ENCODE measurements around the gene PLEKHG4B. TPM values are rescaled to one million over a fixed set of nuclear protein-coding genes. Genes with fewer than 3 reads are reported as not detected.
"Not testable (repeated sequence)": the region's sequence is repeated elsewhere in the genome, so short reads cannot be mapped to it uniquely, and the experiment has no call there.

PLEKHG4B gene
- total RNA-seq, 4 donors from 2014 or later, result 5.5 to 10.9 (median 7.1) TPM

- H3K27ac ChIP-seq, result no peak overlapping the region
- TF ChIP-seq POLR2A (IDR thresholded peaks at IDR 0.05), result no peak
- TF ChIP-seq CTCF (IDR thresholded peaks at IDR 0.05), result no peak
Observed at GRCh38 chr5:206406-206805, 114.4 kb downstream of the PLEKHG4B start.

GRCh38 chr5:206927-207536 is 115.1 kb downstream of the PLEKHG4B start:
- no peak for DNase-seq
- WGBS, 2 donors, result 83 to 90% methylated on average over 8 of the region's 8 CpGs
- no peaks in the 10 kb centered on the region for H3K4me1 ChIP-seq
- no peaks in the 10 kb centered on the region for H3K9me3 ChIP-seq
- H3K27ac ChIP-seq, result no peak overlapping the region
- TF ChIP-seq CTCF (IDR thresholded peaks at IDR 0.05) (no peak), POLR2A (IDR thresholded peaks at IDR 0.05) (no peak)
- intact Hi-C loops (cut with DNase I), result no loop called here
- H3K36me3 ChIP-seq, result peaks cover 7 to 19% of the 10 kb centered on the region in 2 donors
- H3K27me3 ChIP-seq, result no peaks in the 10 kb centered on the region
- no peak overlapping the region for H3K4me3 ChIP-seq (replicated peaks in 1 of 3)

More at GRCh38 chr5:206406-206805, 114.4 kb downstream of the PLEKHG4B start:
- DNase-seq, result no peak
- Histone ChIP-seq H3K36me3 (peaks cover 7 to 19% of the 10 kb centered on the region in 2 donors), H3K9me3 (no peaks in the 10 kb centered on the region), H3K27me3 (no peaks in the 10 kb centered on the region), H3K4me3 (replicated peaks in 1 of 3) (no peak overlapping the region), H3K4me1 (no peaks in the 10 kb centered on the region)
- WGBS, 2 donors, result 72 to 77% methylated on average over 11 of the region's 11 CpGs
- intact Hi-C loops (cut with DNase I), result no loop called here

- intact Hi-C loops (cut with DNase I), result no loop called here
- Histone ChIP-seq H3K4me1 (no peaks in the 10 kb centered on the region), H3K4me3 (replicated peaks in 1 of 3) (no peak overlapping the region), H3K27me3 (no peaks in the 10 kb centered on the region), H3K9me3 (no peaks in the 10 kb centered on the region), H3K36me3 (peaks cover 7 to 19% of the 10 kb centered on the region in 2 donors), H3K27ac (no peak overlapping the region)
- DNase-seq, result no peak
- 74 to 76% methylated on average over 14 of the region's 14 CpGs for WGBS, 2 donors
- TF ChIP-seq CTCF (IDR thresholded peaks at IDR 0.05), result no peak
- no peak for TF ChIP-seq POLR2A (IDR thresholded peaks at IDR 0.05)
Observed at GRCh38 chr5:207599-207998, 115.6 kb downstream of the PLEKHG4B start.

GRCh38 chr5:208449-209114 is 116.6 kb downstream of the PLEKHG4B start:
- Histone ChIP-seq H3K9me3 (no peaks in the 10 kb centered on the region), H3K27ac (no peak overlapping the region), H3K36me3 (peaks cover 7 to 14% of the 10 kb centered on the region in 2 donors), H3K27me3 (no peaks in the 10 kb centered on the region), H3K4me1 (no peaks in the 10 kb centered on the region), H3K4me3 (replicated peaks in 1 of 3) (no peak overlapping the region)
- DNase-seq, result no peak
- intact Hi-C loops (cut with DNase I), result no loop called here
- TF ChIP-seq POLR2A (IDR thresholded peaks at IDR 0.05) (no peak), CTCF (IDR thresholded peaks at IDR 0.05) (no peak)
- WGBS, 2 donors, result 83 to 84% methylated on average over 11 to 14 of the region's 15 CpGs

- H3K36me3 ChIP-seq, result no peaks in the 10 kb centered on the region
- no peak for DNase-seq
- WGBS, 2 donors, result 95% methylated on average over 12 of the region's 12 CpGs
- no peaks in the 10 kb centered on the region for H3K9me3 ChIP-seq
- no peak overlapping the region for H3K27ac ChIP-seq
- no peak overlapping the region for H3K4me3 ChIP-seq (replicated peaks in 1 of 3)
- peaks cover 0 to 4% of the 10 kb centered on the region in 2 donors for H3K4me1 ChIP-seq
- intact Hi-C loops (cut with DNase I), result no loop called here
- no peaks in the 10 kb centered on the region for H3K27me3 ChIP-seq
- TF ChIP-seq CTCF (IDR thresholded peaks at IDR 0.05) (no peak), POLR2A (IDR thresholded peaks at IDR 0.05) (no peak)
Observed at GRCh38 chr5:213803-214395, 121.9 kb downstream of the PLEKHG4B start.

GRCh38 chr5:215256-215655 is 123.3 kb downstream of the PLEKHG4B start:
- H3K36me3 ChIP-seq; H3K4me3 ChIP-seq (replicated peaks in 1 of 3); intact Hi-C loops (cut with DNase I); H3K9me3 ChIP-seq; DNase-seq; H3K27ac ChIP-seq; H3K27me3 ChIP-seq: not testable (repeated sequence)
- peaks cover 0 to 12% of the 10 kb centered on the region in 2 donors for H3K4me1 ChIP-seq
- WGBS, 2 donors, result 75 to 83% methylated on average over 1 to 2 of the region's 2 CpGs

- H3K36me3 ChIP-seq; intact Hi-C loops (cut with DNase I); H3K9me3 ChIP-seq; H3K27ac ChIP-seq; DNase-seq; H3K4me3 ChIP-seq (replicated peaks in 1 of 3); H3K27me3 ChIP-seq: not testable (repeated sequence)
- peaks cover 3 to 15% of the 10 kb centered on the region in 2 donors for H3K4me1 ChIP-seq
- WGBS, 2 donors, result 94 to 98% methylated on average over 5 to 9 of the region's 10 CpGs
Observed at GRCh38 chr5:216076-216475, 124.1 kb downstream of the PLEKHG4B start.

Data from thyroid gland (tissue), 4 donors.